ENCODE data around the gene ZBTB24. TPM values are rescaled to one million over a fixed set of nuclear protein-coding genes. Genes with fewer than 3 reads are reported as not detected.

Gene ZBTB24
- total and polyA plus RNA-seq, 2 of the 13 experiments (the other 11 are each of a cell fraction or from before 2014, with no cell fraction given), result 1.5 to 6.2 TPM

DNA sequence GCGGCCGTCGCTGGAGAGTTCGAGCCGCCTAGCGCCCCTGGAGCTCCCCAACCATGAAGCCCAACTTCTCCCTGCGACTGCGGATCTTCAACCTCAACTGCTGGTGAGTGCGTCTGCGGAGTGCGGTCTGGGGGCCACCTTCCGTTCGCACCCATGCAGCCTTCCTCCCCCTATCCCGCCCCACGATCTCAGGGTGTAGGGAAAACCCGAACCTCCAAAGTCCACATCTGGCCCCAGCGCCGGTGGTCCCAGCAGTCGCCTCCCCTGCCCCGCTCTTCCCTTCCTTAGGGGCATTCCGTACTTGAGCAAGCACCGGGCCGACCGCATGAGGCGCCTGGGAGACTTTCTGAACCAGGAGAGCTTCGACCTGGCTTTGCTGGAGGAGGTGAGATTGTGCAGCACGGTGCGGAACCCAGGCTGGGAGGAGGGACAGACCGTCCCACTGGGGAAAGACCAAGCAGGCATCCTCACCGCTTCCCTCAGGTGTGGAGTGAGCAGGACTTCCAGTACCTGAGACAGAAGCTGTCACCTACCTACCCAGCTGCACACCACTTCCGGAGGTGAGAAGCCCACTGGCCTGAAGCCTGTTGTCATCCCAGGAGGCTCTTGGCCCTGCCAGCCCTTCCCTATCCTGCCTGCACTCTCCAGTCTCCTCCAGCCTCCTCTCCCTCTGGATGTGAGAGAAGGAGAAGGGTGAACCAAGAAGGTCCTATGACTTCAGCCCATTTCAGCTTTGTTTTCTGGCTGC is 41.8 kb downstream of the ZBTB24 start (continued):
- no peak for TF ChIP-seq RBM22 (optimal IDR thresholded peaks at IDR 0.05; ENCODE audit: low read length)
- TF ChIP-seq TARDBP (CRISPR knock-in tag; IDR thresholded peaks at IDR 0.05), result no peak
- TF ChIP-seq ZNF343 (CRISPR knock-in tag; IDR thresholded peaks at IDR 0.05), result no peak; the same call in 1 of the 2 replicates
- no peak for TF ChIP-seq MEIS2 (CRISPR knock-in tag; IDR thresholded peaks at IDR 0.05)
- TF ChIP-seq ZNF431 (CRISPR knock-in tag; IDR thresholded peaks at IDR 0.05; ENCODE audit: borderline replicate concordance, low read depth), result no peak
- TF ChIP-seq JUND (CRISPR knock-in tag; IDR thresholded peaks at IDR 0.05), result no peak
- TF ChIP-seq, protein P1, sequence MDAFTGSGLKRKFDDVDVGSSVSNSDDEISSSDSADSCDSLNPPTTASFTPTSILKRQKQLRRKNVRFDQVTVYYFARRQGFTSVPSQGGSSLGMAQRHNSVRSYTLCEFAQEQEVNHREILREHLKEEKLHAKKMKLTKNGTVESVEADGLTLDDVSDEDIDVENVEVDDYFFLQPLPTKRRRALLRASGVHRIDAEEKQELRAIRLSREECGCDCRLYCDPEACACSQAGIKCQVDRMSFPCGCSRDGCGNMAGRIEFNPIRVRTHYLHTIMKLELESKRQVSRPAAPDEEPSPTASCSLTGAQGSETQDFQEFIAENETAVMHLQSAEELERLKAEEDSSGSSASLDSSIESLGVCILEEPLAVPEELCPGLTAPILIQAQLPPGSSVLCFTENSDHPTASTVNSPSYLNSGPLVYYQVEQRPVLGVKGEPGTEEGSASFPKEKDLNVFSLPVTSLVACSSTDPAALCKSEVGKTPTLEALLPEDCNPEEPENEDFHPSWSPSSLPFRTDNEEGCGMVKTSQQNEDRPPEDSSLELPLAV (CRISPR knock-in tag; conservative IDR thresholded peaks at IDR 0.05; ENCODE audit: low read depth), result no peak
- TF ChIP-seq NFIB (CRISPR knock-in tag; IDR thresholded peaks at IDR 0.05; ENCODE audit: borderline replicate concordance), result no peak
- TF ChIP-seq, protein P2, sequence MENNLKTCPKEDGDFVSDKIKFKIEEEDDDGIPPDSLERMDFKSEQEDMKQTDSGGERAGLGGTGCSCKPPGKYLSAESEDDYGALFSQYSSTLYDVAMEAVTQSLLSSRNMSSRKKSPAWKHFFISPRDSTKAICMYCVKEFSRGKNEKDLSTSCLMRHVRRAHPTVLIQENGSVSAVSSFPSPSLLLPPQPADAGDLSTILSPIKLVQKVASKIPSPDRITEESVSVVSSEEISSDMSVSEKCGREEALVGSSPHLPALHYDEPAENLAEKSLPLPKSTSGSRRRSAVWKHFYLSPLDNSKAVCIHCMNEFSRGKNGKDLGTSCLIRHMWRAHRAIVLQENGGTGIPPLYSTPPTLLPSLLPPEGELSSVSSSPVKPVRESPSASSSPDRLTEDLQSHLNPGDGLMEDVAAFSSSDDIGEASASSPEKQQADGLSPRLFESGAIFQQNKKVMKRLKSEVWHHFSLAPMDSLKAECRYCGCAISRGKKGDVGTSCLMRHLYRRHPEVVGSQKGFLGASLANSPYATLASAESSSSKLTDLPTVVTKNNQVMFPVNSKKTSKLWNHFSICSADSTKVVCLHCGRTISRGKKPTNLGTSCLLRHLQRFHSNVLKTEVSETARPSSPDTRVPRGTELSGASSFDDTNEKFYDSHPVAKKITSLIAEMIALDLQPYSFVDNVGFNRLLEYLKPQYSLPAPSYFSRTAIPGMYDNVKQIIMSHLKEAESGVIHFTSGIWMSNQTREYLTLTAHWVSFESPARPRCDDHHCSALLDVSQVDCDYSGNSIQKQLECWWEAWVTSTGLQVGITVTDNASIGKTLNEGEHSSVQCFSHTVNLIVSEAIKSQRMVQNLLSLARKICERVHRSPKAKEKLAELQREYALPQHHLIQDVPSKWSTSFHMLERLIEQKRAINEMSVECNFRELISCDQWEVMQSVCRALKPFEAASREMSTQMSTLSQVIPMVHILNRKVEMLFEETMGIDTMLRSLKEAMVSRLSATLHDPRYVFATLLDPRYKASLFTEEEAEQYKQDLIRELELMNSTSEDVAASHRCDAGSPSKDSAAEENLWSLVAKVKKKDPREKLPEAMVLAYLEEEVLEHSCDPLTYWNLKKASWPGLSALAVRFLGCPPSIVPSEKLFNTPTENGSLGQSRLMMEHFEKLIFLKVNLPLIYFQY (CRISPR knock-in tag; IDR thresholded peaks at IDR 0.05; ENCODE audit: borderline replicate concordance), result no peak
- TF ChIP-seq MTF2 (CRISPR knock-in tag; IDR thresholded peaks at IDR 0.05; ENCODE audit: borderline replicate concordance), result no peak
- TF ChIP-seq ZNF20 (CRISPR knock-in tag; IDR thresholded peaks at IDR 0.05), result no peak
- TF ChIP-seq EP300 (IDR thresholded peaks at IDR 0.05; ENCODE audit: low read depth in 2 of 2, low read length in 2 of 2), result no peak; a peak in 1 of 4 replicates
- no peak for TF ChIP-seq EP300 (CRISPR knock-in tag; IDR thresholded peaks at IDR 0.05; ENCODE audit: borderline replicate concordance)
- no peak for TF ChIP-seq NR2F2 (IDR thresholded peaks at IDR 0.05; ENCODE audit: borderline replicate concordance, low read depth)
- TF ChIP-seq ZNF460 (CRISPR knock-in tag; IDR thresholded peaks at IDR 0.05; ENCODE audit: borderline replicate concordance), result no peak
- TF ChIP-seq, protein P3, sequence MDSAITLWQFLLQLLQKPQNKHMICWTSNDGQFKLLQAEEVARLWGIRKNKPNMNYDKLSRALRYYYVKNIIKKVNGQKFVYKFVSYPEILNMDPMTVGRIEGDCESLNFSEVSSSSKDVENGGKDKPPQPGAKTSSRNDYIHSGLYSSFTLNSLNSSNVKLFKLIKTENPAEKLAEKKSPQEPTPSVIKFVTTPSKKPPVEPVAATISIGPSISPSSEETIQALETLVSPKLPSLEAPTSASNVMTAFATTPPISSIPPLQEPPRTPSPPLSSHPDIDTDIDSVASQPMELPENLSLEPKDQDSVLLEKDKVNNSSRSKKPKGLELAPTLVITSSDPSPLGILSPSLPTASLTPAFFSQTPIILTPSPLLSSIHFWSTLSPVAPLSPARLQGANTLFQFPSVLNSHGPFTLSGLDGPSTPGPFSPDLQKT (CRISPR knock-in tag; IDR thresholded peaks at IDR 0.05; ENCODE audit: borderline replicate concordance), result no peak
- TF ChIP-seq KDM5A (IDR thresholded peaks at IDR 0.05; ENCODE audit: borderline replicate concordance, low read length), result no peak
- TF ChIP-seq, protein P4, sequence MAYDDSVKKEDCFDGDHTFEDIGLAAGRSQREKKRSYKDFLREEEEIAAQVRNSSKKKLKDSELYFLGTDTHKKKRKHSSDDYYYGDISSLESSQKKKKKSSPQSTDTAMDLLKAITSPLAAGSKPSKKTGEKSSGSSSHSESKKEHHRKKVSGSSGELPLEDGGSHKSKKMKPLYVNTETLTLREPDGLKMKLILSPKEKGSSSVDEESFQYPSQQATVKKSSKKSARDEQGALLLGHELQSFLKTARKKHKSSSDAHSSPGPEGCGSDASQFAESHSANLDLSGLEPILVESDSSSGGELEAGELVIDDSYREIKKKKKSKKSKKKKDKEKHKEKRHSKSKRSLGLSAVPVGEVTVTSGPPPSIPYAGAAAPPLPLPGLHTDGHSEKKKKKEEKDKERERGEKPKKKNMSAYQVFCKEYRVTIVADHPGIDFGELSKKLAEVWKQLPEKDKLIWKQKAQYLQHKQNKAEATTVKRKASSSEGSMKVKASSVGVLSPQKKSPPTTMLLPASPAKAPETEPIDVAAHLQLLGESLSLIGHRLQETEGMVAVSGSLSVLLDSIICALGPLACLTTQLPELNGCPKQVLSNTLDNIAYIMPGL (CRISPR knock-in tag; IDR thresholded peaks at IDR 0.05; ENCODE audit: borderline replicate concordance in 1 of 2, low read depth in 1 of 2), result peak in 1 of 2 experiments; percentile 76; a peak in 2 of 4 replicates
- TF ChIP-seq, protein P5, sequence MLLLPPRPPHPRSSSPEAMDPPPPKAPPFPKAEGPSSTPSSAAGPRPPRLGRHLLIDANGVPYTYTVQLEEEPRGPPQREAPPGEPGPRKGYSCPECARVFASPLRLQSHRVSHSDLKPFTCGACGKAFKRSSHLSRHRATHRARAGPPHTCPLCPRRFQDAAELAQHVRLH (CRISPR knock-in tag; IDR thresholded peaks at IDR 0.05; ENCODE audit: borderline replicate concordance, low read depth), result no peak
- no peak for TF ChIP-seq MAF1 (CRISPR knock-in tag; IDR thresholded peaks at IDR 0.05; ENCODE audit: borderline replicate concordance)
